Activated CD8-positive, alpha-beta memory T cell treated with anti-CD3 and anti-CD28 coated beads for 24 hours (primary cell): ENCODE results near the gene CRIP3.

ENCODE experiments used
- DNase-seq: peaks from one replicate; pipeline ENCODE4 v3.0.0-alpha.2; 2020

CRIP3 gene

DNA sequence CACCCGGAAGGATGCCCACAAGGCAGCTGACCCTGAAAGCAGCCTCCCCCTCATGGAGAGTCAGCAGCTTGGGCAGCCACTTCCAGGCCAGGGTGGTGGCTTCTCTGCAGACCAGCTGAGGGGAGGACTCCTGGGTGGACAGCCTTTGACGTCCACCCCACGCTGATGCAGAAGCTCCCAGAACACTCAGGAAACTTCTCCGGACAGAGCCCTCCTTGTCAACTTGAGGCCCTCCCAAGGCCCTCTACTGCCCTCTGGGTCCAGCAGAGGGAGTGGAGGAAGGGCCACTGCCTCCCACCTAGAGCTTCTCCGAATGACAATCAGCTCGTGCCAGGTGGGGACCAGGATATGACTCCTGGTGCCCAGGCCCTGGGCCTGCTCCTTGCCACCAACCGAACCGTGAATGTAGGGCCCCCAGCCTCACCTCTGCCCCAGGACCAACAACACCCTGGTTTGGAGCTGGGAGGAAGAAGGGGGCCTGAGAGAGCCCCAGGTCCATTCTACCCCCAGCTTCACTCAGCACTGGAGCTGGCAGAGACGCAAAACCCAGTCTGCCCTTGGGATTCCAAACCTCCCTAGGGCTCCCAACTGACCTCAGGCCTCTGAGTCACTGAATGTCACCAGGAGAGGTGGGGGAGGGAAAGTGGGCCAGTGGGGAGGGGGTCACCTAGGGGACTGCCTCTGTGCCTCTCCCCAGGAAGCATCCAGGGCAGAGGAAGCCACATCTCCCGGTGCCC is 21.5 kb downstream of the CRIP3 start:
- DNase-seq = no peak

DNA sequence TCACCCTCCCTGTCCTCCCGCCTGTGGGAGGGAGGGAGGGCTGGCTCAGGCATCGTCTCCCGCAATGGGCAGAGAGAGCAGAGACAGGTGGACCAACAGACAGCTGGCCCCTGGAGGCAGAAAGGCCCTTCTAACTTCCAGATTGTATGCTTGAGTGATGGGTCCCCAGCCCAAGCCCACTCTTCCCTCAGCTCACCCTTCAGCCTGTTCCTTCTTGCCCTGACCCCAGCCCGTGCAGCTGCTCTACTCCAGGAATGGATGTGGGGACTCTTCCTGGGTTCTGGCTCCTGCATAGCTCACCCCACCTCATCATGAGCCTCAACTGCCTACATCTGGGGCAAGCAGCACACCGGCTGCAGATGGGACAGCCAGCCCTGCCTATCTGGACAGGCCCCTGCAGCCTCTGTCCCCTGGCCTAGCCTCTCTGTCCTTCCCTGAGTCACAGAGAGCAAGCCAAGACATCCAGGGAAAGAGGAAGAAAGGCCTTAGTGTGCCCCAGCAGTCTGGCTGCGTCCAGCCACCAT is 22.1 kb downstream of the CRIP3 start:
- no peak for DNase-seq

DNA sequence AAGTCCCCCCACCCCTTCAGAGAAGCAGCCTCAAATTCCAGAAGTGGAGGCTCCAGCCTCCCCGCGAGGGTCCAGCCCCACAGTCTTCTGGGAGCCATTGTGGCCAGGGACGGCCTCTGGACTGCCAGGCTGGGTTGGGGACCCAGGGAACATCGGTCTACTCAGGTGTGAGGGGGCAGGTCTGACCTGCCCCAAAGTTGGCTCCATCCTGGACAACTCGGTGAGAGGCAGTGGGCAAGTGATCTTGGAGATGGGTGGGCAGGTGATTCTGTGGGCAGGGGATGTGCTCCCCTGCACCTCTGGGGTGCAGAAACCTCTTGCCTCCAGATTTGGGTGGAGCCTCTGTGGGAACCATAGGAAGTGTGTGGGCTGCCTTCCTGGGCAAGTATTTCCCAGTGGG is 22.8 kb downstream of the CRIP3 start:
- DNase-seq = no peak

DNA sequence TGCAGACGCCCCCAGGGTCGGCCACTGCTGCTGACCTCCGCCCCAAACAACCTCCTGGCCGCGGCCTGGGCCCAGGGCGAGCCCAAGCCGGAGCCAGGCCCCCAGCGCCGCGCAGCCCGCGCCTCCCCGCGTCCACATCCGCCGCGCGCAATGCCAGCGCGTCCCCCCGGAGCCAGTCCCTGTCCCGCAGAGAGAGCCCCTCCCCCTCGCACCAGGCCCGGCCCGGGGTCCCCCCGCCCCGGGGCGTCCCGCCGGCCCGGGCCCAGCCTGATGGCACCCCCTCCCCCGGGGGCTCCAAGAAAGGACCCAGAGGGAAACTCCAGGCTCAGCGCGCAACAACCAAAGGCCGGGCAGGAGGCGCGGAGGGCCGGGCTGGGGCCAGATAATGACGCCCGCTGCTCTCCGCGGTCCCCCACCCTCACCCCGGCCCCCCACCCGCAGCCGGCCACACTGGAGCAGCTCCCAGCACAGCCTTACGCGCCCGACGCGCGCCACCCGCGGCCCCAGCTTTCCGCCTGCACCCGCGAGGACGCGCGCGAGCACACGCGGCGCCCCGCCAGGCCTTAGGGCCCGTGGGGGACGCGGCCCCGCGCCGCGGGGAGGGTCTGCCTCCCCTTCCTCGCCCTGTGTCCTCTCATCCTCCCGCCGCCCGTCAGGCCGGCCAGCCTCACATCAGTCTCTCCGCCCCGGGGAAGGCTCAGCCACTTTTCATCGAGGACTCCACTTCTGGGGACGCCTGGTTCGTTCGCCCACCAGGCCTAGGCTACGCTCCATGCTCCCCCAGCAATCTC is 23.4 kb downstream of the CRIP3 start:
- no peak for DNase-seq

DNA sequence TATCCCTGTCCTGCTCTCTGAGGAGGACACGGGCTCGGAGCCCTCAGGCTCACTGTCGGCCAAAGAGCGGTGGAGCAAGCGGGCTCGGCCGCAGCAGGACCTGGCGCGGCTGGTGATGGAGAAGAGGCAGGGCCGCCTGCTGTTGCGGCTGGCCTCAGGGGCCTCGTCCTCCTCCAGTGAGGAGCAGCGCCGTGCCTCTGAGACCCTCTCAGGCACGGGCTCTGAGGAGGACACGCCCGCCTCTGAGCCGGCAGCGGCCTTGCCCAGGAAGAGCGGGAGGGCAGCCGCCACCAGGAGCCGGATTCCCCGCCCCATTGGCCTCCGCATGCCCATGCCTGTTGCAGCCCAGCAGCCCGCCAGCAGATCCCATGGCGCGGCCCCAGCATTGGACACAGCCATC is 24.7 kb downstream of the CRIP3 start:
- DNase-seq = no peak

DNA sequence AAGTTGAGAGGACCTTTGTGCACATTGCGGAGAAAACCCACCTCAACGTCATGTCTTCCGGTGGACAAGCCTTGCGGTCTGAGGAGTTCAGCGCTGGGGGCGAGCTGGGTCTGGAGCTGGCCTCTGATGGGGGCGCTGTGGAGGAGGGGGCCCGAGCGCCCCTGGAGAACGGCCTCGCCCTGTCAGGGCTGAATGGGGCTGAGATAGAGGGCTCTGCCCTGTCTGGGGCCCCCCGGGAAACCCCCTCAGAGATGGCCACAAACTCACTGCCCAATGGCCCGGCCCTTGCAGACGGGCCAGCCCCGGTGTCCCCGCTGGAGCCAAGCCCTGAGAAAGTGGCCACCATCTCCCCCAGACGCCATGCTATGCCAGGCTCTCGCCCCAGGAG is 25.1 kb downstream of the CRIP3 start:
- no peak for DNase-seq

DNA sequence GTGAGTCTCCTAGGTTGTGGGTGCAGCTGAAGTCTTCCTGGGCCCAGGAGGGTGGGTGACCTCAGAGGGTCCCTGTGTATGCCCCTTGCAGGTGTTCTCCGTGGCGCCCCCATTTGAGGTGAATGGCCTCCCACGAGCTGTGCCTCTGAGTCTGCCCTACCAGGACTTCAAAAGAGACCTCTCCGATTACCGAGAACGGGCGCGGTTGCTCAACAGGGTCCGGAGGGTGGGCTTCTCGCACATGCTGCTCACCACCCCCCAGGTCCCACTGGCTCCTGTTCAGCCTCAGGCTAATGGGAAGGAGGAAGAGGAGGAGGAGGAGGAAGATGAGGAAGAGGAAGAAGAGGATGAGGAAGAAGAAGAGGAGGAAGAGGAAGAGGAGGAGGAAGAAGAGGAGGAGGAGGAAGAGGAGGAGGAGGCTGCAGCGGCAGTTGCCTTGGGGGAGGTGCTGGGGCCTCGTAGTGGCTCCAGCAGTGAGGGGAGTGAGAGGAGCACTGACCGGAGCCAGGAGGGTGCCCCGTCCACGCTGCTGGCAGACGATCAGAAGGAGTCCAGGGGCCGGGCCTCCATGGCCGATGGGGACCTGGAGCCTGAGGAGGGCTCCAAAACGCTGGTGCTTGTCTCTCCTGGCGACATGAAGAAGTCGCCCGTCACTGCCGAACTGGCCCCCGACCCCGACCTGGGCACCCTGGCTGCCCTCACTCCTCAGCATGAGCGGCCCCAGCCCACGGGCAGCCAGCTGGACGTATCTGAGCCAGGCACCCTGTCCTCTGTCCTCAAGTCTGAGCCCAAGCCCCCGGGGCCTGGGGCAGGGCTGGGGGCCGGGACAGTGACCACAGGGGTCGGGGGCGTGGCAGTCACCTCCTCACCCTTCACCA is 25.8 kb downstream of the CRIP3 start:
- no peak for DNase-seq

DNA sequence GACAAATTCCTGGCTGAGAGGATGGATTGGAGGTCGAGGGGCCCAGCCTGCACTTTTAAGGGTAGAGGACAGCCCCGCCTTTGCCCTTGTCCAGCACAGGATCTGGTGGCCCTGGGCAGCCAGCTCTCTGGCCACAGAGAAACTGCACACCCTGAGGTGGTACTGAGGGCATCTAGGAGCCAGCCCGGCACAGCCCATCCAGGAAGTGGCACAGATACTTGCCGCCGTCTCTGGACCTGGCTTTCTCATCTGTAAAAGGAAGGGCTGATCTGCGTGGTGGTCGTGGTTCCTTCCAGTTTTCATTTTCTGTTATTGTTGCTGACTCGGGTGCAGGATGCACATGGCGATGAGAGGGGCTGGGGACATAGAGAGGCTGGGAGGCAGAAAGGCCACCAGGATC is 26.6 kb downstream of the CRIP3 start:
- DNase-seq = no peak

DNA sequence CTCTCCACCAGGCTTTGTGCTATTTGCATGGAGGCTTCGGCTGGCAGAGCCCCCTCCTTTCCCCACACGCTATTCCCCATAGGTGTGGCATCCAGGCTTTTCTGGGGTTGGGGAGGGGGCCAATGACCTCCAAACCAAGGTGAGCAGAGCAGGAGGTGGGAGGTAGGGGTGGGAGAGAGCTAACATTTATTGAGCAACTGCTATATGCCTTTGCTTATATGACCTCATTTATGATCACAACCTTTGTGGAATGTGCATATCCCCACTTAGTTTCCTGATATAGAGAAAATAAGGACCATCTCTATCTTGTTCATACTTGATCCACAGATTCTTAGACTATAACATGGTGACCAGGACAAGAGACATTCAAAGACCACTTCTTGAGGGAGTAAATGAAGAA is 28.4 kb downstream of the CRIP3 start:
- no peak for DNase-seq

DNA sequence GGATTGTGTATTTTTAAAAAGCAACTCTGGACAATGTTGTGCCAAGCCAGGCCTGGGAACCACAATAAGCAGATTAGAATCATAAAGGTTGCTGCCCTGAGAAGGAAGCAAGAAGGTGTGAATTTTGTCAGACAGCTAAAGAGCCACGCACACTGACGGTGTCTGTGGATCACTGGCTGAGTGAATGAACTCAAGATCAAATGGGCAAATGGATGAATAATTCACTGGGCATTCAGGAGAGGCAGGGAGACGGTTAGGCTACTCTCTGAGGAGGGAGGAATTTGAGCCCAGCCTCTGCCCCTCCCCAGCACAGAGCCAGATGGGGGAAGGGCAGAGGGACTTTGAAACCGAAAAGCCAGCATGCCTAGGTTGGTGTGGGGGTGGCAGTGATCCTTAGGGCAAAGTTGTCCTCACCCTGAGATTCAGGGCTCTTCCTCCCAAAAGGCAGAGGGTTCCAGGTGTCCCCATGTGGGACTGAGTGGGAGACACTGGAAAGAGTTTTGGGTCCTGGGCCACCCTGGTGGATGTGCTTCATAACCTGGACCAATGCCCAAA is 30.0 kb downstream of the CRIP3 start:
- no peak for DNase-seq

DNA sequence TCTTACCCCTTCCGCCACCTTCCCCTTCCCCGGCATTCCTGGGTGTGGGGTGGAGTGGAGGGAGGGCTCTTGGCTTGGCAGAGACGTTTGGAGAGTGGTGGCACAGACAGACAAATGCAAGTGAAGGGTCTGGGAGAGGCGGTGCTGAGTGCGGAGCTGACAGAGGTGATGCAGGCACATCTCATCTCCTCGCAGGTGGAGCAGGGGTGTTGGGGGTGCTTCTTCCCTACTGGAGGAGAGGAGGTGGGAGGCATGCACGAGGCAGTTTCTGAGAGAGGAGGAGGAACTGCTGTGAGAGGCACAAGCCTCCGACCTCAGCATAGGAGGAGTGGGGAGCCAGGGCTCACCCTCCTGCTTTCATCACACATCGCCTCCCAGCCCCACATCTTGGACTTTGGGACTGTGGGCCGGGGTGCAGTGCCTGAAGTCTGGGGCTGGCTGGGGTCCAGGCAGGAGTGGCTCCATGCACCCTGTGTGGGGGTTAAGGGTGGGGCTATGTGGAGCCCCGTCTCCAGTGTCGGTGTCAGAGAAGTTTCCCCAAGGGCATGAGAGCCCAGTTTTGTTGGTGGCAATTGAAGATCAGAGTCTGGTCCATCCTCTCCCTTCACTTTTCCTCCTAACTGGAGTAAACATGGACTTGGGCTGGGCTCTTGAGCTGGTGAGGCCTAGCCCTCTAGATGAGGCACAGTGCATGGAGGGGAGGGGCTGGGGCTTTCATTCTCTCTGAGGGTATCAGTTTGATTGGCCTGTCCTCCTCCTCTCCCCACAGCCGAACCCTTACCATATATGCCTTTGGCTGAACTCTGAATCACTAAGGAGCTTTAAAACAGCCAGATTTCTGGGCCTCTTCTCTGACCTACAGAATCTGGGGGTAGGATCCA is 30.7 kb downstream of the CRIP3 start:
- DNase-seq = no peak

DNA sequence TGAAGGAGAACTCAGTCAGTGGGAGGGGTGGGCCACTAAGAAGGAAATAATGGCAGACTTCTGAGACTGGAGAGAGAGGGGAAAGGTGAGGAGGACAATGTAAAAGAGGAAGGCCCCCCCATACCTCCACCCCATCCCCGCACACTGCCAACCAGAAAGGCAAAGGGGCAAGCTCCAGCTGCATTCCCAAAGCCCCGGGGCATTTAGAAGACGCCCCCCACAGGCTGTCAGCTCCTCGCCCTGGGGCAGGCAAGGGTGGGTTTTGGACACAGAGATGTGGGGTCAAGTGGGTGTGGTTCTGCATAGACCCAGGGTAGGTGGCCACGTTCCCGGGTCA is 31.4 kb downstream of the CRIP3 start:
- DNase-seq = no peak

DNA sequence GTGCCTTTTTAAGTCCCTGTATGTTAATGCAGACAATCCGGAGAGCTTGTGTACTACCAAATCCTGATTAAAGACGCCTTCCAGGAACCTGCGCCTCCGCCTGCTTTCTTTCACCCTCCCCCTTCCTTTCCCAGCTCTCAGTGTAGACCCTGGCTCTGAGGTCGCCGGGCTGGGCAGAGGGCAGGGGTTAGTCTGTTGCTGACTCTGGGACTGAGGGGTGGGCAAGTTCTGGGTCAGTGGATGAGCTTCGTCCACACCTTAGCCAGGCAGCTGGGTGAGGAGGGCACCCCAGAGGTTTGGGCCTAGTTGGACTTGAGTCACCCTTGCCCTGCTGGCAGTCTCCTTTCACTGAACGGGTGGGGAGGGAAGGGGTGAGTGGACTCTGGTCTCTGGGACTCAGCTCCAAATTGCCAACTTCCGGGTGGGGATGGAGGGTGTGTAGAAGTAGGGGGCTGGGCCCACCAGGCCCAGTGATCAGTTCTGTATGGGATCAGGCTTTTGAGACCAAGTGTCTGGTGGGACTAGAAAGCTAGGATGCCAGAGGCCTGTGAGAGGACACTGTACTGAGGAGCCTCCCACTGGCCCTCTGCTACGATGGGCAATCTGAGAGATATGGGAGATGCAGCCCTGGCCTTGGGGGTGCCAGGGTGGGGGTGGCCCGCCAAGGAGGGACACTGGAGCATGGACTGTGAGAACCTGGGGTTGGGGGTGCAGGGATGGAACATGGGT is 31.9 kb downstream of the CRIP3 start:
- DNase-seq = no peak

DNA sequence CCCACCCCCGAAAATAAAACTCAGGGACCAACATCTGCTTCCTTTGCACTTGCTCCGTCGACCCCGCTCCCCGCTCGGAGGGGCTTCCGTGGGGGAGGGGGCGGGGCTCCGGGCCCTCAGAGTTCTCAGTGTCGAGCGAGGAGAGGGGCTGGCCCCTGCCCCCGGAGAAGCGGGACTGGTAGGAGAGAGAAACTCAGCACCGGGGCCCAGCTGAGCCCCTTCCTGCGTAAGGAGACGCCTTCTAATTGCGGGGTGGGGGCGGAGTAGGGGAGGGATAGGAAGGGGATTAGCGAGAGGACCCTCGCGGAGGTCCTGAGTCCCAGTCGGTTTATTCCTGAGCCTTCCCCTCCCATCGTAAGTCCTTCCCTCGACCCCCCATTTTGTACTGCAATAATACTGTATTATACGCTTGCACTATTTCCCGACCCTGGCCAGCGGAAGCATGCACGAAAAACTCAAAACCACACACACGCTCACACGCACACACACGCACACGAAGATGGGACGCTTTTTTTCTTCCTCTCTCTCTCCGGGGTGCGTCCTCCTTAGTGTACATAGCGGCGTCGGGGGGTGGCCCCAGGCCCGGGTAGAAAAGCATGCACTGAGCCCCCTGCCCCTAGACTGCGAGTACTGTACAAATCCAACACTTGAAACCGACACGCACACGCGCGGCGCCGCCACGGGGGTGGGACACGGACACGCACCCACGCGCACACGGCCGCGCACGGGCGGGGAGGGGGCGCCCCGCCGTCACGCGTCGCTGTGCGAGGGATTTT is 32.6 kb downstream of the CRIP3 start:
- DNase-seq = peak; percentile 67

DNA sequence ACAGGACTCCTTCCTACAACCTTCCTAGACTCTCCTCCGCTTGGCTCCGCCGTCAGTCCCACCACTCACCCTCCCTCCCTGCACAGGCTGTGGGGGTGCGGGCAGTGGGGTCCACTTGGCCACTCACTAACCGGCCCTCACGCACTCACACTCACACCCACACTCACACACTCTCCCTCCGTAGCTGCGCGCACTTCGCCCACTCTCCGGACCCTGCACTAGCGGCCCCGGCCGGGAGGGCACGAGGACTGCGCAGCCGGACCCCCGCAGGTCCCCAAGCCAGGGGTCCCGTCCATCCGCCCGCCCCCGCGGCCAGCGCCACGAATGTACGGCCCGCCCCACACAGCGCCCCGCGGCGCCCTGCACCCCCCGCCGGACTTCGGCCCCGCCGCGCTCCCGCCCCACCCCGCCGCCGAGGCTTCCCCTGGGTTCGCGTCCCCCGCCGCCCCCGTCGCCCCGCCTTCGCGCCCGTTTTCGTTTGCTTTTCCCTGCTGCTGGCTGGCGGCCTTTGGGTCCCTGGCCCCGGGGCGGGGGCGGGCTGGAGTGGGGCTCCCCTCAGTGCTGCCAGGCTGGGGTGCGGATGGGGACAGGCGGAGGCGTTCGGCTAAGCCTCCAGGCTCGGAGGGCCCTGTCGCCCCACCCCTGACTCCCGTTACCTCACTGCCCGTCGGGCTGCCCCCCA is 33.6 kb downstream of the CRIP3 start:
- no peak for DNase-seq

DNA sequence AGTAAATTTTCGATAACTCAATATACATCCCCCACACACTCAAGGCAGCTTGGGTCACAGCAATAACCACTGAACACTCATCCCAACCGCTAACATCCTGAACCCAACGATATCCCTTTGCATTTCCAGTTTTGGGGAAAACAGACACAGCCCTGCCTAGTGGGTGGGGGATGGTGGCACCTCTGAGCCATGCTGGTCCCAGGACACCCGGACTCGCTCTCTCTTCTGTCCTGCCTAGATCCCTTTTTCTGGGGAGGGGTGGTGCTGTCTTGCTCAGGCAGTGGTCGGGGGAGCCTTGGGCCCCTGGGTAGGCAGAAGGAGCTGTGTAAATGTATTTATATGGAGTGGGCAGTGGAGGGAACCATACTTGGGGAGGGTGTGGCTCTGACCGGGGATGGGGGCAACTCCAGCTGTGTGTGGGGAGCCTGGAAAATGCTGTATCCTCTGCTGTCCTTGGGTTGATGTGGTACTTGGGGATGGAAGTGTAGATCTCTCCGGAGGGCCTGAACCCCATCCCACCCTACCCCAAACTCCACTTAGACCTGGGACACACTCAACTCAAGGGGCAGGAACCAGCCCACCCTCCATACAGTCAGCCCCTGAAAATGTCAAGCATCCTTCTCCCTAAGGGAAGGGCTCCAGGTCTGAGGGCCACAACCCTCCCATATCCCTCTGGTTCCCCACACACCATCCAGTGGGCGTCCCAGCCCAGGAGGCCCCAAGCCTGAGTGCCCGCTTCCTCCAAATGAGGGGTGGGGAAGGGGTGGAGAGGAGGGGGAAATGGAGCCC is 34.3 kb downstream of the CRIP3 start:
- no peak for DNase-seq

DNA sequence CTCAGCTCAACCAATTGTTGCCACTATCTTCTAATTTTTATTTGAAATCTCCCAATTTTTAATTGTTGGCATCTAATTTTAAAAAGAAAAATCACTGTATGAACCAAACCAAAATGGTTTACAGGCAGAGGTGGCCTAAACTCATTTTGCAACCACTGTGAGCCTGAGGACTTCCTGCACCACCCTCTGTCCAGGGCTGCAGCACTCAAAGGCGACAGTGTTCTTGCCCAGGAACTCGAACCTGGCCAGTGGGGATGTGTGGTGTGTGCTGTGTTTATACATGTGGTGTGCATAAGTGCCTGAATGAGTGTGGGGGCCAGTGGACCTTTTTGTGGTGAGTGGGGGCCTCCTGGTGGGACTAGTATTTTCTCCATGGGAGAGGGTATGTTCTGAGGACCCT is 34.9 kb downstream of the CRIP3 start:
- DNase-seq = no peak

DNA sequence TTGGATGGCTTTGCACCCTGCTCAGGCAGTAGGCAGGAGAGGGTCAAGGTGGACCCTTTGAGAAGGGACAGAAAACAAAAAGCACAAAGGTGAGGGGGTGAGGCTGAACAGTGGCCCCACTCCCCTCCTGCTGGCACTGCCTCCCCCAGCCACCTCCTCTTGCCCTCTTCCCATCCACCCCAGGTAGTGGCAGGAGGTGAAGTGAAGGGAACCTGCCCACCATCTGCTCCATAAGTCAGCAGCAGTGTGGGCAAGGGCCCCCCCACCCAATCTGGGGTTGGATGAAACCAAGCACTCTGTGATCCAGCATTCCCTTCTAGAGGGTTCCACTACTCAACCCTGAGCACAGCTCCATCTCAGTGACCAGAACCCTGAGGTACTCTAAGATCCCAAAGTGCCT is 36.7 kb downstream of the CRIP3 start:
- DNase-seq = no peak
